ENCODE results near the gene AMACR. TPM values are rescaled to one million over a fixed set of nuclear protein-coding genes. Genes with fewer than 3 reads are reported as not detected.

AMACR gene
- total and polyA plus RNA-seq, 2 donors (not counting 3 experiments of a cell fraction or from before 2014, with no cell fraction given) = 6.7 to 8.7 TPM

GRCh38 chr5:34047774-34048572, 40.1 kb upstream of the AMACR start:
- intact Hi-C loops (cut with micrococcal nuclease) = no loop called here
- H3K4me3 ChIP-seq (replicated peaks in 1 of 3; ENCODE audit: insufficient read depth in 1 of 3, low read depth in 1 of 3, low read length in 3 of 3) = no peak overlapping the region
- H3K4me2 ChIP-seq (ENCODE audit: insufficient read depth, low read length) = no peak overlapping the region
- H3K9me3 ChIP-seq (replicated peaks; ENCODE audit: control insufficient read depth, insufficient read depth, low read length) = no peaks in the 10 kb centered on the region
- H4K20me1 ChIP-seq (replicated peaks; ENCODE audit: control insufficient read depth, extremely low read depth, insufficient read depth, low read length) = no peaks in the 10 kb centered on the region
- no peaks in the 10 kb centered on the region for H3K79me2 ChIP-seq (ENCODE audit: control insufficient read depth, insufficient read depth, low read length)
- no peaks in the 10 kb centered on the region for H3K27me3 ChIP-seq (ENCODE audit: control insufficient read depth in 2 of 2, insufficient read depth in 2 of 2, low read length in 2 of 2)
- no peak overlapping the region for H3K27ac ChIP-seq (ENCODE audit: insufficient read depth, low read depth, low read length)
- FAIRE-seq (no peak), DNase-seq (ENCODE audit: low read depth, low spot score) (no peak)
- POLR2A ChIA-PET = no interaction called here
- no peak overlapping the region for H3K9ac ChIP-seq (replicated peaks; ENCODE audit: extremely low read depth, insufficient read depth, low read length)
- TF ChIP-seq POLR2A (IDR thresholded peaks at IDR 0.05; ENCODE audit: low read depth, low read length) (no peak), EZH2 (IDR thresholded peaks at IDR 0.05; ENCODE audit: borderline replicate concordance, low read depth, low read length, severe bottlenecking) (no peak), POLR2AphosphoS5 (IDR thresholded peaks at IDR 0.05; ENCODE audit: insufficient read depth, low read depth, low read length) (no peak), CTCF (IDR thresholded peaks at IDR 0.05; ENCODE audit: extremely low read depth in 1 of 2, insufficient read depth in 1 of 2, low read depth in 1 of 2, low read length in 2 of 2) (no peak), JUN (IDR thresholded peaks at IDR 0.05; ENCODE audit: borderline replicate concordance, insufficient read depth, insufficient read length, low read depth) (no peak)
- no peak overlapping the region for H2AFZ ChIP-seq (ENCODE audit: low read depth, low read length)
- no peaks in the 10 kb centered on the region for H3K36me3 ChIP-seq (ENCODE audit: control insufficient read depth in 2 of 2, extremely low read depth in 1 of 2, insufficient read depth in 2 of 2, low read length in 2 of 2)
- dilution Hi-C loops (cut with MboI; ENCODE audit: extremely low pct_ligation_motif_present, low sequenced_read_pairs) = no loop called here
- peaks cover 13% of the 10 kb centered on the region for H3K4me1 ChIP-seq (ENCODE audit: control insufficient read depth, extremely low read depth, insufficient read depth, low read length)
- BruUV-seq (replicated peaks) = no TSS peak
- no peaks in the 10 kb centered on the region for H3K9me1 ChIP-seq (replicated peaks; ENCODE audit: control insufficient read depth, extremely low read depth, insufficient read depth, low read length)
- CTCF ChIA-PET = no interaction called here

- H3K9me1 ChIP-seq (replicated peaks; ENCODE audit: control insufficient read depth, extremely low read depth, insufficient read depth, low read length) = no peaks in the 10 kb centered on the region
- no peak overlapping the region for H3K9ac ChIP-seq (replicated peaks; ENCODE audit: extremely low read depth, insufficient read depth, low read length)
- no peak overlapping the region for H3K27ac ChIP-seq (ENCODE audit: insufficient read depth, low read depth, low read length)
- dilution Hi-C loops (cut with MboI; ENCODE audit: extremely low pct_ligation_motif_present, low sequenced_read_pairs) = no loop called here
- BruUV-seq (replicated peaks) = no TSS peak
- H3K79me2 ChIP-seq (ENCODE audit: control insufficient read depth, insufficient read depth, low read length) = no peaks in the 10 kb centered on the region
- no peaks in the 10 kb centered on the region for H3K9me3 ChIP-seq (replicated peaks; ENCODE audit: control insufficient read depth, insufficient read depth, low read length)
- H4K20me1 ChIP-seq (replicated peaks; ENCODE audit: control insufficient read depth, extremely low read depth, insufficient read depth, low read length) = no peaks in the 10 kb centered on the region
- no peak for TF ChIP-seq POLR2AphosphoS5 (IDR thresholded peaks at IDR 0.05; ENCODE audit: insufficient read depth, low read depth, low read length)
- TF ChIP-seq JUN (IDR thresholded peaks at IDR 0.05; ENCODE audit: borderline replicate concordance, insufficient read depth, insufficient read length, low read depth) = no peak
- TF ChIP-seq EZH2 (IDR thresholded peaks at IDR 0.05; ENCODE audit: borderline replicate concordance, low read depth, low read length, severe bottlenecking) = no peak
- no peak for TF ChIP-seq MAX (IDR thresholded peaks at IDR 0.05; ENCODE audit: insufficient read depth, insufficient read length)
- TF ChIP-seq CTCF (IDR thresholded peaks at IDR 0.05; ENCODE audit: extremely low read depth in 1 of 2, insufficient read depth in 1 of 2, low read depth in 1 of 2, low read length in 2 of 2) = no peak
- no peak for TF ChIP-seq POLR2A (IDR thresholded peaks at IDR 0.05; ENCODE audit: low read depth, low read length)
- no peak for TF ChIP-seq MYC (IDR thresholded peaks at IDR 0.05; ENCODE audit: low read depth, low read length)
- no peak for TF ChIP-seq FOS (IDR thresholded peaks at IDR 0.05; ENCODE audit: borderline replicate concordance, insufficient read depth, low read length)
- TF ChIP-seq GATA2 (IDR thresholded peaks at IDR 0.05; ENCODE audit: insufficient read depth, insufficient read length, low read depth, low read length) = no peak
- peaks cover 21% of the 10 kb centered on the region for H3K4me1 ChIP-seq (ENCODE audit: control insufficient read depth, extremely low read depth, insufficient read depth, low read length)
- no peak overlapping the region for H2AFZ ChIP-seq (ENCODE audit: low read depth, low read length)
- H3K27me3 ChIP-seq (ENCODE audit: control insufficient read depth in 2 of 2, insufficient read depth in 2 of 2, low read length in 2 of 2) = no peaks in the 10 kb centered on the region
- FAIRE-seq = no peak
- no peak for DNase-seq (ENCODE audit: low read depth, low spot score)
- intact Hi-C loops (cut with micrococcal nuclease) = no loop called here
- ChIA-PET POLR2A (no interaction called here), CTCF (no interaction called here)
- H3K4me2 ChIP-seq (ENCODE audit: insufficient read depth, low read length) = no peak overlapping the region
- no peak overlapping the region for H3K4me3 ChIP-seq (replicated peaks in 1 of 3; ENCODE audit: insufficient read depth in 1 of 3, low read depth in 1 of 3, low read length in 3 of 3)
- no peaks in the 10 kb centered on the region for H3K36me3 ChIP-seq (ENCODE audit: control insufficient read depth in 2 of 2, extremely low read depth in 1 of 2, insufficient read depth in 2 of 2, low read length in 2 of 2)
Measured at GRCh38 chr5:34047143-34047542, 39.3 kb upstream of the AMACR start.
